HepG2 (cell line): ENCODE results near the gene TMEM167B. TPM values are rescaled to one million over a fixed set of nuclear protein-coding genes. Genes with fewer than 3 reads are reported as not detected.

Experiments used
- ARHGAP35 ChIP-seq: sonication (generic); formaldehyde crosslinking; IDR thresholded peaks from 2 replicates; pipeline ENCODE4 v1.9.0; 2022; ENCODE audit warnings: mild to moderate bottlenecking, inconsistent platforms, moderate library complexity, missing genetic modification reagents, borderline replicate concordance
- ARID4A ChIP-seq: sonication (generic); formaldehyde crosslinking; IDR thresholded peaks from 2 replicates; pipeline ENCODE4 v1.5.0; 2020; ENCODE audit warnings: mild to moderate bottlenecking, missing genetic modification reagents, borderline replicate concordance
- CEBPB ChIP-seq: IDR thresholded peaks from 2 replicates; pipeline ENCODE4 v1.6.1; 2011; ENCODE audit warnings: low read depth, low read length, improper control_type of control experiment, borderline replicate concordance
- FIP1L1 ChIP-seq: fragments of 200-400 bp; formaldehyde crosslinking; IDR thresholded peaks from 2 replicates; pipeline ENCODE4 v1.6.1; 2018; ENCODE audit warnings: low read depth, mild to moderate bottlenecking, low read length, moderate library complexity, borderline replicate concordance; ENCODE audit not compliant: insufficient read depth
- HBP1 ChIP-seq: IDR thresholded peaks from 2 replicates; pipeline ENCODE4 v1.6.1; 2016; ENCODE audit warnings: low read depth, control low read depth
- IKZF1 ChIP-seq: fragments of 450-650 bp; IDR thresholded peaks from 2 replicates; pipeline ENCODE4 v1.7.1; 2016
- JUND ChIP-seq: sonication (generic); formaldehyde crosslinking; IDR thresholded peaks from 2 replicates; pipeline ENCODE4 v1.8.0; 2022; ENCODE audit warnings: mild to moderate bottlenecking, missing genetic modification reagents
- NR3C1 ChIP-seq: sonication (generic); formaldehyde crosslinking; IDR thresholded peaks from 2 replicates; pipeline ENCODE4 v1.4.0; 2020; ENCODE audit warnings: missing genetic modification reagents
- PTBP1 ChIP-seq: fragments of 200-400 bp; formaldehyde crosslinking; IDR thresholded peaks from 2 replicates; pipeline ENCODE4 v1.6.1; 2018; ENCODE audit warnings: low read length, low read depth; ENCODE audit not compliant: poor library complexity, severe bottlenecking
- ZFY ChIP-seq: sonication (generic); formaldehyde crosslinking; IDR thresholded peaks from 2 replicates; pipeline ENCODE4 v1.4.0; 2020; ENCODE audit warnings: missing genetic modification reagents
- ZNF512 ChIP-seq: sonication (generic); formaldehyde crosslinking; IDR thresholded peaks from 2 replicates; pipeline ENCODE4 v1.4.0; 2020; ENCODE audit warnings: mild to moderate bottlenecking, missing genetic modification reagents
- ZNF557 ChIP-seq: sonication (generic); formaldehyde crosslinking; IDR thresholded peaks from 2 replicates; pipeline ENCODE4 v1.4.0; 2020; ENCODE audit warnings: missing genetic modification reagents
- ZNF577 ChIP-seq: sonication (generic); formaldehyde crosslinking; IDR thresholded peaks from 2 replicates; pipeline ENCODE4 v1.4.0; 2020; ENCODE audit warnings: mild to moderate bottlenecking, low read depth, missing genetic modification reagents, borderline replicate concordance
- ZNF646 ChIP-seq: sonication (generic); formaldehyde crosslinking; IDR thresholded peaks from 2 replicates; pipeline ENCODE4 v1.9.0; 2021; ENCODE audit warnings: mild to moderate bottlenecking, missing genetic modification reagents
- polyA plus RNA-seq, 8 experiments: library from polyadenylated mRNA; depleted of rRNA in 3 of 8; stranded (reverse) in 7 of 8; unstranded in 1 of 8; fragments of >200 nt; fragmentation: Illumina TruSeq in 4 of 8; extraction: Trizol in 4 of 8; gene quantifications; 2 replicates each; pipeline versions ENCODE4 v1.2.1 to v1.2.3, GENCODE V29; 2011 to 2016; ENCODE audit warnings: low read depth in 4 of 8, missing spikeins in 1 of 8, mixed read lengths in 1 of 8; ENCODE audit not compliant: insufficient read depth in 1 of 8
- total RNA-seq, 5 experiments: library from RNA; depleted of rRNA; stranded (reverse); fragments of >200 nt; fragmentation: Illumina TruSeq; extraction: Trizol; gene quantifications; 2 replicates each; pipeline ENCODE4 v1.2.3, GENCODE V29; 2016; ENCODE audit warnings: low read depth in 1 of 5

Gene TMEM167B
- total and polyA plus RNA-seq, 2 of the 13 experiments (the other 11 are each of a cell fraction or from before 2014, with no cell fraction given): 9.5 to 22.4 TPM

GRCh38 chr1:109090196-109091077 lies at the start of gene TMEM167B (continued):
- TF ChIP-seq ZNF646 (CRISPR knock-in tag): peak; percentile 44; the same call in 1 of the 2 replicates
- TF ChIP-seq HBP1 (CRISPR knock-in tag): peak; percentile 93
- TF ChIP-seq JUND (CRISPR knock-in tag): peak; percentile 63
- TF ChIP-seq ARHGAP35 (CRISPR knock-in tag): peak; percentile 84; the same call in 1 of the 2 replicates
- no peak for TF ChIP-seq IKZF1
- TF ChIP-seq ZNF512 (CRISPR knock-in tag): no peak
- TF ChIP-seq NR3C1 (CRISPR knock-in tag): no peak
- no peak for TF ChIP-seq ZNF577 (CRISPR knock-in tag)
- 0 out of 2 replicates have a peak, but pooled peaks have one; percentile 46 for TF ChIP-seq FIP1L1
- no peak for TF ChIP-seq ZNF557 (CRISPR knock-in tag)
- no peak for TF ChIP-seq PTBP1
- TF ChIP-seq CEBPB: no peak
- TF ChIP-seq ZFY (CRISPR knock-in tag): peak; percentile 88
- peak; percentile 89 for TF ChIP-seq ARID4A (CRISPR knock-in tag)
